SIG-M5 (cell line): ENCODE results near the gene TRPM3.

Experiments
- DNase-seq: peaks from one replicate; lab custom pipeline; 2025; lab: John Stamatoyannopoulos, UW

Gene TRPM3

DNA sequence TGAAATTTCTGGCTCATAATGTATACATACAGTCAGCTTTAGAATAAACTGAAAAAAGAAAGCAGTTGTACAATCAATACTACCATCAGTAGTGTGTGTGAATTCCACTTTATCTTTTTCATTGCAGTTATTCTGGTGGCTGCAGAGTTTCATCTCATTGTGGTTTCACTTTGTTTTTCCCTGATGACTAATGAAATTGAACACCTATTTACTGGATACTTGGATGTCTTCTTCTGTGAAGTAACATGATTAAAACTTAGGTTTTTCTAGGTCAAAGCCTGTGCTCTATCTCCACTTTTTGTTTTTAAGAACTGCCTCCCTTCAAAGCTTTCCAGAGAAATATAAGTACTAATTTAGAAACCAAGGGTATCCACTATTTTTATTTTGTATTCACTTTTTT, 174.3 kb downstream of the TRPM3 start:
- no peak for DNase-seq

DNA sequence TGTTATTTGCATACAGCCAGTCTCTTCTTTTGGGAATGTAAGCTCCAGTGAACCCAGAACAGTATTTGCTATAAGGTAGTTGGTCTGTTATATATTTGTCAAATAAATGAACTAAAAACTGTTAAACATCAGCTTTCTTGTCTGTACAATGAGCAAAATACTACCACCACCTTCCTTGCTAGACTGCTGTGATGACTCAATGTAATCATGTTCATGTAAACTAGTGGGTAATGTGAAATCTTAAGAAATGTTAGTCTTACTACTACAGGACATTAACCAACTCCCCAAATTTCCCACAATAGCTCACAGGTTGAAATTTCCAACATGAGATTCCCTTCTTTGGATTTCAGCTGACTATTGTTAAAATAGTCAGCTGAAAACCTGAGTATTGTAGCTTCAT, 176.1 kb downstream of the TRPM3 start:
- no peak for DNase-seq

DNA sequence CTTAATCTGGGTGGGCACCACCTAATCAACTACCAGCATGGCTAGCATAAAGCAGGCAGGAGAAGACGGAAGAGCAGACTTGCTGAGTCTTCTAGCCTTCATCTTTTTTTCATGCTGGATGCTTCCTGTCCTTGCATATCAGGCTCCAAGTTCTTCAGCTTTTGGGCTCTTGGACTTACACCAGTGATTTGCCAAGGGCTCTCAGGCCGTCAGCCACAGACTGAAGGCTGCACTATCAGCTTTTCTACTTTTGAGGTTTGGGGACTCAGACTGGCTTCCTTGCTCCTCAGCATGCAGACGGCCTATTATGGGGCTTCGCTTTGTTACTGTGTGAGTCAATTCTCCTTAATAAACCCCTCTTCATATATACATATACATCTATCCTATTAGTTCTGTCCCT, 180.2 kb downstream of the TRPM3 start:
- DNase-seq = no peak

DNA sequence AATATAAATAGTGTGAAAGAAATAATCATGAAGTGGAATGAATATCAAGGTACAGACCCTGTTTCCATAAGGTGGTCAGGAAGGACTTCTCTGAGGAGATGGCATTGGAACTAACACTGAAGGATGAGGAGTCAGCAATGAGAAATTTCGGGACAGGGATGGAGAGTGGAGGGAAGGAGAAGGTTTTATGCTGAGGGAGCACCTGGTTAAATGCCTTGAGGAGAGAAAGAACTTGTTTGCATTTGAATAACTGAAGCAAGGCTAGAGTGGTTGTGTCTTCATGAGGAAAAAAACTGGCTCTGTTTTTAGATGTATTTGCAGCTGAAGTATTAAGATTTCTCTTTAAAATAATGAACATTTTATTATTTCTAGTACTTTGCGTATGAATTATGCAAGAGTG, 180.8 kb downstream of the TRPM3 start:
- no peak for DNase-seq

DNA sequence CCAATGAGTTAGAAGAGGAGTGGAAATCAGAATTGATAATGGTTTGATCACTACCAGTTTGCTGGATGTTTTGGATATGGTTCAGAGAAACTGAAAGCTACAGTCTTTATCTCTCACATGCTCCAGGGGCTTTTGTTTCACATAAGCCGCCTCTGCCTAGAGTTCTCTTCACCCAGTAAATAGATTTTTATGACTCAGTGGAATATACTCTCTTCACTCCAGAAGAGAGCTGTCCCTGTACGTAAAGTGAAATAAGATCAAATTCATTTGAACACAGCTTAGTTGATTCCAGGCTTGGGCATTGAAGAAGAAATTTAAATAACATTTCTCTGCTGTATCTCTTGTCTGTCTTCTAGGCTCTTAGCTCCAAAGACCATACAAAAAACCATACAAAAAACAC, 184.9 kb downstream of the TRPM3 start:
- no peak for DNase-seq

DNA sequence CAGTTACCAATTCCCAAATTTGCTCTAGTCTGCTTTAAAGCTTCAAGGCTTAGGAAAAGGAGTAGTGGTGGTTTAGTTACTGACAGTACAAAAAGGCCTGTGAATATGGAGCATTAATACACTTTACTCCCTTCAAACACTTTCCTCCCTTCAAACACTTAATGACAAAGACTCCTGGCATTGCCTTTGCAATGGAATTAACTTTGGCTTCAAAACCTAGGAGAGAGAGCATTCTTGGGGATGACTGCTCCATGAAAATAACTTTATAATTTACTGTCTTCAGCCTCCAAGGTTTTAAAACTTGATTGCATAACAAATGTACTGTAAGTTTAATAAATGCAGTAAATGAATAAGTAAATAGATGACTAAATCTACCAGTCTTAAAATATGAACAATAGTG, 185.6 kb downstream of the TRPM3 start:
- DNase-seq = no peak

DNA sequence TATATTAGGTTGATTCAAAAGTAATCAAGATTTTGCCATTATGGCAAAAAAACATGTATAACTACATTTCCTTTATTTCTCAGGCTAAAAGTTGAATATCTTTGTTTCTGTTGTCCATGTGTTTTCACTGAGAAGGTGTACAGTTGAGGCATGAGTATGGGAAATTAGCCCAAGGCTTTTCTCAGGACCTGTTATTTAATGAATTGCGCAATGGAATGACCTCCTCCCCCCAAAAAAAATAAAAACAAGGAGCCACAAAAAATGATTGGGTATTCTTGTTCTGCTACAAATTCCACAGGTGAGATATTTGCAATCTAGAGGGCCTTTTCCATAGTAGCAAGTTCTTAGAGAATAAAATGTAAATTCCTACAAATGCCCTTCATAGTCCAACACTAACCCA, 186.8 kb downstream of the TRPM3 start:
- DNase-seq = no peak

DNA sequence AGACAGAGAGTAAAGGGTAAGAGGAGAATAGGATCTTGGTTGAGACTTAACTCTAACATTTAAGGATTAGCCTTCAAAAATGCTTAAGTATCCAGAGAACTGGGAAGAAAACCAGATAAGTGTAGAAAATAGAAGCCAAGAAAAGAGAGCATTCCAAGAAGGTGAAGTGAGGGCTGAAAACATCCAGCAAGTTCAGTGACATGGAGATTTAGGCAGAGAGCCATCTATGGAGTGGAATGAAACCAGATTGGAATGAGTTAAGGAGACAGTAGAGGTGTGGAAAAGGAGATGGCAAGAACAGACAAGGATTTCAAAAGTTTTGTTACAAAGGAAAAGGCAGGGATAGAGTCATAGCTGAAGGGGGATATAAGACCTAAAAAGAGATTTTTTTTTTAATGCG, 188.1 kb downstream of the TRPM3 start:
- DNase-seq = no peak

DNA sequence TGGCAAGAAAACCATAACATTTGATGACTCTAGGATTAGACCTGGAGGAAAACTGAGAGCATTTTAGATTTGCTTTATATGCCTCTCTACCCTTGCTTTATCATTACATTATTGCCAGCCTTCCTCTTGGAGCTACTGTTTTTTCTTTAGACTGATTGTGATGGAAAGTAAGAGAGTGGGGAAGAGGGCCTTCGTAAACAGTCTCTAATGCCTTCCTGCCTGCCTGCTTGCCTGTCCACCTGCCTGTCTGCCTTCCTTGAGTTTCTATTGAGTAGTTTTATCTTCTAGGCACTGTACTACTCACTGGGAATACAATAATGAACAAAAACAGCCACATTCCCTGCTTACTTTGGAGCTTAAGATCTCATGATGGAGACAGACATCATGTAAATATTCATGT, 189.3 kb downstream of the TRPM3 start:
- no peak for DNase-seq

DNA sequence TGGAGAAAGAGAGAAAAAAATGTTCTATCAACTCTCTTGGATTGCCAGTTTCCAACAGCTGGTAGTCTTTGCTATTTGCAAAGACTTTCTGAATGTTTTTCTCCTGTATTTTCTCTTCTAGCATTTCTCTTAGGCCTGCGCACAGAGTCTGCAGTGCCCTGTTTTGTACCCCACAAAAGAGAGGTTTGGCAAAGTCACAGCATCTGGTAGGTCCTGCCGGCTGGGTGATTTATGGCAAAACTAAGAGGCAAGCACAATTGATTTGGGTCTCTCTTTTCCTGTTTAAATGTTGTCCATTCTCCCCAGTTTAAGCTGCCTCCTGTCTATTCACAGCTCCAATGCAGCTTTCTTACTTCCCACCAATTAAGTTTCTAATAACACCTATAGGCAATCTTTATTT, 193.9 kb downstream of the TRPM3 start:
- DNase-seq = no peak

DNA sequence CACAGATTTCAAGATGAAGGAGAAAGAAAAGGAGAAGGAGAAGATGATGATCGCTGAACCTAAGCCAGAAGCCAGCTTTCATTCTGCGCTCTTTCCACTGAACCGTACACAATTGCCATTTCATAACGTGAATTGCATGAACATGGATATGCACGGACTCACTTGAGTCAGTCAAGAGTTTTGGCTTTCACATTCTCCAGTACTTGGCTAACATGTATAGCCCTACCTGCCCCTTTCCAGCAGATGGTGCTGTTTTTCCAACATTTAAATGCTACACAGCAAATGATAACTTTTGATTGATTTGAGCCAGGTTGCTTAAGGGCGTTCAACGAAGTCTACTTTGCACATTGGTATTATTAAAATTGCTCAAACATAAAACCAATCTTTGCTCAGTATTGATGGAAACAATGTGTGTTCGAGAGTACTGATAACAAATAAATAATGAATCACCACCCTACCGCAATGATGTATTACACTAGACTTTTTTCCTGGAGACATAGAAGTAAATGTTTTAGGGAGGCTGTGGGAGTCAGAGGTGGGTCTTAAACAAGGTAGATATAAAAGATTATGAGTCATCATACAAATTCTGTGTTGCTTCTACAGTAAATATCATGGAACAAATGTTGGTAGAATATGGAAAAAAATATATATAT, 196.4 kb downstream of the TRPM3 start:
- no peak for DNase-seq

DNA sequence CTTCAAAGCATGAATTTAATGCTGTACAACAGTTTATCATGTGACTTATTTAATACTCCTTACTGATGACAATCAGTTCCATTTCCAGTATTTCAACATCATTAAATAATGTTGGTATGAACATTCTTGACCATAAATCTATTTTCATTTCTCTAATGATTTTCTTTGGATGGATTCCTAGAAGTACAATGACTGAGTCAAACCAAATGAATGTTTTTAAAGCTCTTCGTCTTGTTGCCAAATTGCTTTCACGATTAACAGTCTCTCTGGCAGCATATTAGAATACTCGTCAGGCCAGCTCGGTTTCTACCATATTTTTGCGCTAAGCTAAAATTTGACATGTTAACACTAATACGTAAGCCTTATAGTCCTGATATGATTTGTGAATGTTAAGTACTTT, 197.0 kb downstream of the TRPM3 start:
- no peak for DNase-seq

DNA sequence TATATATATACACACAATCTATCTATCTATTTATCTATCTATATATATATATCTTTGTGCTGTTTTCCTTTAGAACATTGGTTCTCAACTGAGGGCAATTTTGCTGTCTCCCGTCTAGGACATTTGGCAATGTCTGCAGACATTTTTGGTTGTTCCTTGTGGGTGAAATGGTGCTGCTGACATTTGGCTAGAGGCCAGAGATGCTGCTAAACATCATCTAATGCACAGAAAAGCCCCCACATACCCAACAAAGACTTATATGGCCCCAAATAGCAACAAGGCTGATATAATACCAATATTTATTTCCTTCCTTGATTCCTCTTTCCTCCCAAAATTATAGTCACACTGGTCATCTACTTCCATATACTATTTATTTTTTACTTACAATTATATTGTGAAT, 197.5 kb downstream of the TRPM3 start:
- DNase-seq = no peak

DNA sequence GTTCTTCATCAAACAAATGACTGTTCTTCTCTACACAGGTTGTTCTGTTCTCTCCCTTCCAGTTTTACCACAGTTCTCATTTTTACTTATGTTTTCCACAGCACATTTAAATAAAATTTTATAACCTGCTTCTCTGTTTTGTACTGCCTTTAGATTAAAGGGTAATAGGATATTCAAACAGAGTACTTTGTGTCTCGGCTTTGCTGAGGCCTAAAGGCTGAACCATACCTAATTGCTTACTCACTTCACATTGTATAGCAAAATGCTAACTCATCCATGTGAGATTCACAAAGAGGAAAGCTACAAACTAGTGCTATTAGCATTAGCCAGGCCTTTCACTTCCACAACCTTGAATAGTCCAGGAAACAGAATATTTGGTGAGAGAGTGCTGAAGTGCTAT, 200.3 kb downstream of the TRPM3 start:
- no peak for DNase-seq

DNA sequence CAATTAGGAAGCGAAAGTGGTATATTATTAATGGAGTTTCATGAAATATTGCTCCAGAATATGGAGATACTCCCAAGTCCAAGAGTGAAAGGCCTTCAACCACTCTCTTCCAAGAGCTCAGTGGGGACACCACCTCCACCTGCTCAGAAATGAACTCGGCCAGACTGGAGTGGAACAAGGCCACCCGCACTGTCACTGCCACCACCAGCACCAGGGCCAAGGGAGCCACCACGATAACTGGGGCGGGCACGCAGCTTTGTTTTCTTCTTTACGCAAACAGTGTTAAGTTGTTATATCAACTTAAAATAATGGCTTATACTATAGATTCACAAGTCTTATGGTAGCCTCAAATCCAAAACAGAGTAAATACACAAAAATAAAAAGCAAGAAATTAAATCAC, 204.1 kb downstream of the TRPM3 start:
- no peak for DNase-seq

DNA sequence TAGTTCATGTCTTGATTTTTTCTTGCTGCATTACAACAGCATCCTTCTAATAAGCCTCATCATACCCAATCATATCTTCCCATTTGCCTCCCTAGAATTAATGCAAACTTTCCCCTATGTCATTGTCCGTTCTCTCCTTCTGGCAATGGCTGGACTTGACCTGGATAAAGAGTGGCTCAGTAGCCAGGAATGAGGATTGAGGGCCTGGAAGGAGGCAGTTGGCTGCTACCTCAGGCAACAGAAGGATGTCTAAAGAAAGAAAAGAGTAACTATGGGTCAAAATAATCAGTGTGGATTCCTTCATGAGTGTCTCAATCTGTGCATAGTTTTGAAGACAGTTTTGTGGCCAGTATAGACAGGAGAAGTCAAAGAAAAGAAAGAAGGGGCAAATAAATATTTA, 209.6 kb downstream of the TRPM3 start:
- DNase-seq = no peak

DNA sequence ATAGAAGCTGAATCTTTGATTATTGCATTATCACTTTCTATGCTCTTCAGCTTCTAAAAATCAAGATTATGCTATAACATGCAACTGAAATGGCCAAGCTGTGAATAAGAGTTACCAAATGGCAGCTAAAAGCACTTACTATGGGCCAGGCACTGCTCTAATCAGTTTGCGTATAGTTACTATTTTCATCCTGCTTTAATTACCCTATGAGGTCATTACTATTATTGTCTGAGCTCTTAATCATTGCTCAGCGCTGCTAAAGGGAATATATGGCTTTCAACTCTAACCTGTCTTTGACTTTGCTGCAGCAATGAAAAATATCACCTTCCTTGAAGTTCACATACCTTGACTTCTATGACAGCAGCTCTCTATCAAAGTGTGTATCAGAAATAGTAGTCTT, 210.8 kb downstream of the TRPM3 start:
- DNase-seq = no peak

DNA sequence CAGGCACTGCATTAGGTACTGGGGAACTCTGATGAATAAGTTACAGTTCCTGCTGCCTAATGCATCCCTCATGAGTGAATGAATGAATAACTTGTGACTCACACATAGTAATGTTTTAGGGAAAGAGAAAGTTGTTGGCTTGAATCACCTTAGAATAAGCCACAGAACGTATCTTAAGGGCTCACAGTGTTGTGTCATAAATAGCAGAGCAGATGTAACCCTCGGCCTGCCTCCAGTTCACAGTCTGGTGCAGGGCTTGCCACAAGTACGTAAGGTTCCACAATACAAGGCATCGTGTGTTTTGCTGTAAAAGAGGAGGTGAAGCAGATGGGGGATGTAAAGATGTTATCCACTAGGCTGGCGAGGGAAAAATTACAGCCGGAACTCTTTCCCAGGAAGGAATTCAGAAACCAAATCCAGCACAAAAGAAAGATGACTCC, 218.7 kb downstream of the TRPM3 start:
- no peak for DNase-seq

DNA sequence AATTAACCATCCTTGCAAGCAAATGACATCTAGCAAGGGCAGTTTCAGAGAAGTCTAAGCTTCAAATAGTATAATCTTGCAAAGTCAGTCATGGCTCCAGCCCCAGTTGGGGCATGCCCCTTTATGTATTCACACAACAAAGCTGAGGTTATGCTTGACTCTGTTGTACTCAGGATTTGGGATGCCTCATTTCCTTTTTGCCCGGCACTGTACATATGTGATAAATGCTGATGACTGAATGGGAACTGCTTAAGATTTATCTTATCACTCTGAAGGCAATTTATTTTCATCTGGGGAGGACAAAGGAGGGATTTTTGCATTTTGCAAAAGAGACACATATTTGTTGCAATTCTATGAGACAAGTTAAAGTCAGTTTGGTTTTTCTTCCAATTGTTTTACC, 219.2 kb downstream of the TRPM3 start:
- no peak for DNase-seq

DNA sequence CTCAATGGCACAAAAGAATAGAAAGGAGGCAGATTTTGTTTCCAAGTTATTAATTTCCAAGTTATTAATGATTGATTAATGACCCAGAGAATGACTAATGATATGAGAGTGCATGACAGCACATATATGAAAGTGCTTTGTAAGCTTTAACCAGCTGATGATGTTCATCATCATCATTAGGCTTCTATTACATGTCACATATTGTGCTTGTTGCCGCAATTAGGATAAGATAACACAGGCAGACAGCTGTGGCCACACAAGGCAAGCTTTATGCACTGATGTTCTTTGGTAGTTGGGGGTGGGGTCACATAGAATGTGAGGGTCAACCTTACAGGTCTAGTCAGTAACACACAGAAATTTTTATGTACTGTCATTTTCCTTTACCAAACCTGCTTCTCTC, 219.7 kb downstream of the TRPM3 start:
- DNase-seq = no peak

DNA sequence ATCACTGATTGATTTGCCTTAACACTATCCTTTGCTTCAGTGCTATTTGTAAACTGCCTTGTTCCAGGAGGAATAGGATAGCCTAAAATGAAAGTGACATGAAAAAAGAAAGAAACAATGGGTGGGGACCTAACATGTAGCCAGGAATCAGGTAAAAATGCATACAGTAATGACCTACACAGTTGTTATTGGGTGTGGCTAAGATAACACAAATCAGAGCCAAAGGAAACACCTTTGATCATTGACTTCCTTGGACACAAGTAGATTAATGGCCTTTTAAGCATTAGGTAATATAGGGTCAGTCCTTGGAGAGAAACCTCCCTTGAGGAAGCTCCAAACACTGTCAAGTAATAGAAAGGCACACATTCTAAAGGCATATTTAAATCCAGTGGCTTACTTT, 220.4 kb downstream of the TRPM3 start:
- DNase-seq = no peak

DNA sequence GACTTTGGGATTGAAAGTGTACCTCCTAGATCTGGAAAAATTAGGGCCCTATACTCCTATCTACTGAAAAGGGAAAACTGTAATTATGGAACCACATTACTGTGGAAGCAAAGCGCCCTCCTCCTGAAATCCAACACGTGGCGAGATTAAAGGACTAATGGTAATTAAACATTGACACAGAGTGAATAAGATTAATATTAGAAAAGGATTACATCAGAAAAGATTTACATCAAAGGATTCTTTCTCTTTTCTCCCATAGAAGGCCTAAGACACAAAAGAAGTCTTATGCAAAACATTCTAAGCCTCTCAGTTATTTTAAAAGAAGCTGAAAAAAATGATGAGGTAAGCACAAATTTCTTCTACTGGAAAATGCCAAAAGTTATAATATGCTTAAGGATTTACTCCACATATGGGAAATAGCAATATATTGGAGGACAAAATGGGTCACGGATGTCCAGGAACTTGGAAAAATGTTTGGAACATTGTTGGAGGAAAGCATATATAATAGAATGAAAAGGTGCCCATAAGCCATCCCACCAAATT, 227.8 kb downstream of the TRPM3 start:
- DNase-seq = no peak

DNA sequence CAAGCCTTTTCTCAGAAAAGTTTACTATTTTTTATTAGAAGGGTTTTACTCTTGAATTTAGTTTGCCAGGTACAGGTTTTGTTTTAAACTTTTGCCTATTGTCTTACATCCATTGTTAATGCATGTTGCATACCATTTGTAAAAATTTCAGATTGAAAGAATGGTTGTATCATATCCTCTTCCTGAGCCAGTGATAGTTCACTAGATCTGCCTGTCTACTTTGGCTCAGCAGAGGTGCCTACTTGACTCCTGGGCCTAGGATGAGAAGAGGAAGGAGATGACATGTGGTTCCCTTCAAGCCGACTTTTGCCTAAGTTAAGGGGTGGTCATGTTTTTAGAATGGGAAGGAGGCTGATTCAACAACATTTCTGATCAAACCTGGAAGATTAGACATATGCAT, 232.9 kb downstream of the TRPM3 start:
- DNase-seq = no peak

DNA sequence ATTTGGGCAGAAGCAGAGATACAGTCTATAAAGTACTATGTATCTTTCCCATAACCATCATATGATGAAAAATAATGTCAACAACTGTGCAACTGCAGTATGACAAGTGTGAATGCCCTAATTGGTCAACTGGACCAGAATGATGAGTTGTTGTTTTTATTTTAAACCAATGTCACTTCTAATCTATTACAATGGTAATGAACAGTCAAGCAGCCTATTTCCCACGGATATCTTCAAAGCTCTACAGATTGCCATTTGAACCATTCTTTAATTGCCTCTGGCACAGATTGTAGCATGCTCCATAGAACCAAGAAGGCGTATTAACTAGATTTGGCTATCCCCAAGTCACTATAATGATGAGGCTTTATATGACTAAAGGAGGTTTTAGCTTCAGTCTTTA, 233.6 kb downstream of the TRPM3 start:
- no peak for DNase-seq
